ENCODE results near the gene DERL3.
"Not testable (repeated sequence)": the region's sequence is repeated elsewhere in the genome, so short reads cannot be mapped to it uniquely, and the experiment has no call there.

The DERL3 gene

GRCh38 chr22:23838681-23839468, at the start of gene DERL3:
TSS of gene DERL3 (minus strand) at chr22:23839006. CDS start at chr22:23838987, 19 bp downstream.
- peak within 1 kb of the TSS; percentile 85 for H3K4me3 ChIP-seq (ENCODE audit: low read depth, low read length)

DNA sequence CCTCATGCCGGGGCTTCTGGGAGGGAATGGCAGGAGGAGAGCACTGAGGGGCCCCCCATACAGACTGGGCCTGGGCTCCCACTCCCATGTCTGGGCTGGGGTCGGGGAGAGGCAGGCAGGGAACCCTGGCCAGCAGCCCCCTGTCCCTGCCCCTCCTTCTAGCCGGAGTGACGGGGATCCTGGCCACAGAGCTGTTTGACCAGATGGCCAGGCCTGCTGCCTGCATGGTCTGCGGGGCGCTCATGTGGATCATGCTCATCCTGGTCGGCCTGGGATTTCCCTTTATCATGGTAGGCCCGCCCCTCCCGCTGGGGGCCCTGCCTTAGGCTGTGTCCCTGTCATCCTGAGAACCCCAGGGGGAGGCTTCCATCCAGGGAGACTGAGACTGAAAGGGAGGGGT, 45.3 kb upstream of the DERL3 start:
- Histone ChIP-seq H3K4me1 (ENCODE audit: control insufficient read depth, insufficient read depth, low read length) (no peaks in the 10 kb centered on the region), H3K9me3 (ENCODE audit: control insufficient read depth, insufficient read depth, low read length) (no peaks in the 10 kb centered on the region), H3K4me3 (ENCODE audit: low read depth, low read length) (no peak overlapping the region), H3K36me3 (ENCODE audit: control insufficient read depth, insufficient read depth, low read length) (peaks cover 4% of the 10 kb centered on the region), H3K9ac (ENCODE audit: low read depth, low read length) (no peak overlapping the region), H3K27me3 (ENCODE audit: control insufficient read depth, insufficient read depth, low read length) (no peaks in the 10 kb centered on the region)

More at GRCh38 chr22:23838681-23839468, at the start of gene DERL3:
- peaks cover 12% of the 10 kb centered on the region for H3K27me3 ChIP-seq (ENCODE audit: control insufficient read depth, insufficient read depth, low read length)
- peaks cover 18% of the 10 kb centered on the region for H3K36me3 ChIP-seq (ENCODE audit: control insufficient read depth, insufficient read depth, low read length)
- H3K4me1 ChIP-seq (ENCODE audit: control insufficient read depth, insufficient read depth, low read length), result no peaks in the 10 kb centered on the region
- H3K9ac ChIP-seq (ENCODE audit: low read depth, low read length), result peak within 1 kb of the TSS; percentile 24
- H3K9me3 ChIP-seq (ENCODE audit: control insufficient read depth, insufficient read depth, low read length), result no peaks in the 10 kb centered on the region

GRCh38 chr22:23883658-23884057, 44.9 kb upstream of the DERL3 start:
- Histone ChIP-seq H3K9ac (ENCODE audit: low read depth, low read length) (no peak overlapping the region), H3K4me3 (ENCODE audit: low read depth, low read length) (no peak overlapping the region), H3K4me1 (ENCODE audit: control insufficient read depth, insufficient read depth, low read length) (no peaks in the 10 kb centered on the region), H3K27me3 (ENCODE audit: control insufficient read depth, insufficient read depth, low read length) (no peaks in the 10 kb centered on the region), H3K9me3 (ENCODE audit: control insufficient read depth, insufficient read depth, low read length) (no peaks in the 10 kb centered on the region), H3K36me3 (ENCODE audit: control insufficient read depth, insufficient read depth, low read length) (peaks cover 4% of the 10 kb centered on the region)

GRCh38 chr22:23882370-23882769, 43.6 kb upstream of the DERL3 start:
- no peak overlapping the region for H3K9ac ChIP-seq (ENCODE audit: low read depth, low read length)
- no peaks in the 10 kb centered on the region for H3K9me3 ChIP-seq (ENCODE audit: control insufficient read depth, insufficient read depth, low read length)
- H3K36me3 ChIP-seq (ENCODE audit: control insufficient read depth, insufficient read depth, low read length), result peaks cover 9% of the 10 kb centered on the region
- H3K4me1 ChIP-seq (ENCODE audit: control insufficient read depth, insufficient read depth, low read length), result no peaks in the 10 kb centered on the region
- H3K4me3 ChIP-seq (ENCODE audit: low read depth, low read length), result no peak overlapping the region
- no peaks in the 10 kb centered on the region for H3K27me3 ChIP-seq (ENCODE audit: control insufficient read depth, insufficient read depth, low read length)

- Histone ChIP-seq H3K4me3 (ENCODE audit: low read depth, low read length) (no peak overlapping the region), H3K36me3 (ENCODE audit: control insufficient read depth, insufficient read depth, low read length) (peaks cover 16% of the 10 kb centered on the region), H3K4me1 (ENCODE audit: control insufficient read depth, insufficient read depth, low read length) (no peaks in the 10 kb centered on the region), H3K9ac (ENCODE audit: low read depth, low read length) (no peak overlapping the region), H3K9me3 (ENCODE audit: control insufficient read depth, insufficient read depth, low read length) (no peaks in the 10 kb centered on the region), H3K27me3 (ENCODE audit: control insufficient read depth, insufficient read depth, low read length) (no peaks in the 10 kb centered on the region)
Measured at GRCh38 chr22:23878219-23878618, 39.4 kb upstream of the DERL3 start.

DNA sequence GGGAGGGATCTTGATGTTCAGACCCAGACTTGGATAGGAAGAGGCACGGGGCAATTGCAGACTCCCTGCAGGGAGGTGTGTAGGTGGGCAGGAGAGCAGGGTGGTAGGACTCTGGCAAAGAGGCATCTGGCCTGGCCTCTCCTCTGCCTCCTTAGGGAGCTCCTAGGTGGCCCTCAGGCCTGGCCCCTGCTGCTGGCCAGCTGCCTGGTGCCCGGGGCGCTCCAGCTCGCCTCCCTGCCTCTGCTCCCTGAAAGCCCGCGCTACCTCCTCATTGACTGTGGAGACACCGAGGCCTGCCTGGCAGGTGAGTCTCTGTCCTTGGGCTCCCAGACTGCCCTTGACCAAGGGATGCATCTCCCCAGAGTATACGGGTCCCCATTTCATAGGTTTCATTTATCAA, 38.8 kb upstream of the DERL3 start:
- Histone ChIP-seq H3K4me3 (ENCODE audit: low read depth, low read length) (no peak overlapping the region), H3K9me3 (ENCODE audit: control insufficient read depth, insufficient read depth, low read length) (no peaks in the 10 kb centered on the region), H3K4me1 (ENCODE audit: control insufficient read depth, insufficient read depth, low read length) (no peaks in the 10 kb centered on the region), H3K9ac (ENCODE audit: low read depth, low read length) (no peak overlapping the region), H3K27me3 (ENCODE audit: control insufficient read depth, insufficient read depth, low read length) (no peaks in the 10 kb centered on the region), H3K36me3 (ENCODE audit: control insufficient read depth, insufficient read depth, low read length) (peaks cover 16% of the 10 kb centered on the region)

GRCh38 chr22:23875801-23876200, 37.0 kb upstream of the DERL3 start:
- H3K9ac ChIP-seq (ENCODE audit: low read depth, low read length), result no peak overlapping the region
- no peaks in the 10 kb centered on the region for H3K4me1 ChIP-seq (ENCODE audit: control insufficient read depth, insufficient read depth, low read length)
- no peaks in the 10 kb centered on the region for H3K9me3 ChIP-seq (ENCODE audit: control insufficient read depth, insufficient read depth, low read length)
- no peak overlapping the region for H3K4me3 ChIP-seq (ENCODE audit: low read depth, low read length)
- H3K36me3 ChIP-seq (ENCODE audit: control insufficient read depth, insufficient read depth, low read length), result peaks cover 13% of the 10 kb centered on the region
- H3K27me3 ChIP-seq (ENCODE audit: control insufficient read depth, insufficient read depth, low read length), result no peaks in the 10 kb centered on the region

DNA sequence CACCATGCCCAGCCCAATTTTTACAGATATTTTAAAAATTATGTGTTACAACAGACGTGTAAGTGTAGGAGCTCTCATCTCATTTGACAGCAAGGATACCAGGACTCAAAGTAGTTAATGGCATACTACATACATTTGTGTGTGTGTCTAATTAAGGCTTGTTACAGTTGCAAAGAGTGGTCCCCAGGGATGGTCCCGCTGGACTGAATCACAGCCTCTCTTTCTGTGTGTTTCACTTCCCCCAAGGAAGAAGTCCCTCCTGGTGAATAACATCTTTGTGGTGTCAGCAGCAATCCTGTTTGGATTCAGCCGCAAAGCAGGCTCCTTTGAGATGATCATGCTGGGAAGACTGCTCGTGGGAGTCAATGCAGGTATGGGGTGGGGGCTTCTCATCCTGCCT, 36.1 kb upstream of the DERL3 start:
- no peaks in the 10 kb centered on the region for H3K27me3 ChIP-seq (ENCODE audit: control insufficient read depth, insufficient read depth, low read length)
- peaks cover 13% of the 10 kb centered on the region for H3K36me3 ChIP-seq (ENCODE audit: control insufficient read depth, insufficient read depth, low read length)
- no peak overlapping the region for H3K4me3 ChIP-seq (ENCODE audit: low read depth, low read length)
- H3K9me3 ChIP-seq (ENCODE audit: control insufficient read depth, insufficient read depth, low read length), result no peaks in the 10 kb centered on the region
- H3K4me1 ChIP-seq (ENCODE audit: control insufficient read depth, insufficient read depth, low read length), result no peaks in the 10 kb centered on the region
- H3K9ac ChIP-seq (ENCODE audit: low read depth, low read length), result no peak overlapping the region

DNA sequence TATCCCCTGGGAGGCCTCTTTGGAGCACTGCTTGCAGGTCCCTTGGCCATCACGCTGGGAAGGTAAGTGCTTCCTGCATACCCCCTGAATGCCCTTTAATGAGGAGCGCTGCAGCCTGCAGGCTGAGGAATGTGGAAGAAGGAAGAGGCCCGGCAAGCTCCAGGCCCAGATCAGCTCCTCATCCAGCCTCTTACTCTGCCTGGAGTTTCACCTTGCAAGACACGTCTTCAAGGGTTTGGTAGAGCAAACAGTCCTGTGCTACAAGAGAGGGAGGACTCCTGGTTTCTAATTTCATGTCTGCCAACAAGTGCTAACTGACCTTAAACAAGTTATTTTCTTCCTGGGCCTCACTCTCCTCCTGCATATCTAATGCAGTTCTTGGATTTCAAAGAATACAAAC, 29.8 kb upstream of the DERL3 start:
- Histone ChIP-seq H3K27me3 (ENCODE audit: control insufficient read depth, insufficient read depth, low read length) (no peaks in the 10 kb centered on the region), H3K9ac (ENCODE audit: low read depth, low read length) (no peak overlapping the region), H3K9me3 (ENCODE audit: control insufficient read depth, insufficient read depth, low read length) (no peaks in the 10 kb centered on the region), H3K4me1 (ENCODE audit: control insufficient read depth, insufficient read depth, low read length) (no peaks in the 10 kb centered on the region), H3K4me3 (ENCODE audit: low read depth, low read length) (no peak overlapping the region), H3K36me3 (ENCODE audit: control insufficient read depth, insufficient read depth, low read length) (peaks cover 14% of the 10 kb centered on the region)

DNA sequence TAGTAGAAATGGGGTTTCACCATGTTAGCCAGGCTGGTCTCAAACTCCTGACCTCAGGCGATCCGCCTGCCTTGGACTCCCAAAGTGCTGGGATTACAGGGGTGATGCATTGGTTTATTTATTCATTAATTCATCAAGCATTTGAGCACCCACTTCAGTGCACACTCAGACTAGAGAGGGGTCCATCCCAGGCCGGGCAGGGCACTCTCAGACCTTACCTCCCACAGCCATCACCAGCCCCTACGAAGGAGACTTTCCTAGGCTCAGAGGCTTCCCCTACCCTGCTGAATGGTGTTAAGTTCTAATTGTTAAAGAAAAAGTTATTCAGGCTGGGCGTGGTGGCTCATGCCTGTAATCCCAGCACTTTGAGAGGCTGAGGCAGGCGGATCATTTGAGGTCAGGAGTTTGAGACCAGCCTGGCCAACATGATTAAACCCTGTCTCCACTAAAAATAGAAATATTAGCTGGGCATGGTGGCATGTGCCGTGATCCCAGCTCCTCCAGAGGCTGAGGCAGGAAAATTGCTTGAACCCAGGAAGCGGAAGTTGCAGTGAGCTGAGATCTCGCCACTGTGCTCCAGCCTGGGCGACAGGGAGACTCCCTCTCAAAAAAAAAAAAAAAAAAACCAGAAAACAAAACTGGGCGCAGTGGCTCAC, 25.8 kb upstream of the DERL3 start:
- H3K9ac ChIP-seq (ENCODE audit: low read depth, low read length); H3K9me3 ChIP-seq (ENCODE audit: control insufficient read depth, insufficient read depth, low read length); H3K27me3 ChIP-seq (ENCODE audit: control insufficient read depth, insufficient read depth, low read length); H3K4me1 ChIP-seq (ENCODE audit: control insufficient read depth, insufficient read depth, low read length); H3K4me3 ChIP-seq (ENCODE audit: low read depth, low read length): not testable (repeated sequence)
- H3K36me3 ChIP-seq (ENCODE audit: control insufficient read depth, insufficient read depth, low read length), result peaks cover 14% of the 10 kb centered on the region

DNA sequence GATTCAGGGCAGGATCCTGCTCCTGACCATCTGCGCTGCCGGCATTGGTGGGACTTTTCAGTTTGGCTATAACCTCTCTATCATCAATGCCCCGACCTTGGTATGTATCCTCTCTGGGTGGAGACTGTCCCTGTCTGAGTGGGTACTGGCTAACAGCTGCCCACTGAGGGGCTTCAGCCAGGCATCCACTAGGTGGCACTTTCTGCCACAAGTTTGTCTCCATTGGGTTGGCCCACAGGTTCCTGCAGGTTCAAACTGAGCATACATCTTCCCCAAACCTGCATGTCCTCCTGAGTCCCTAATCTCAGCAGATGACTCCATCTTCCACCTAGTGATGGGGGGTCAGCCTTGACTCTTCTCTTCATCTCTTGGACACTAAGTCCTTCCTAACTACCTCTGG, 23.3 kb upstream of the DERL3 start:
- Histone ChIP-seq H3K9me3 (ENCODE audit: control insufficient read depth, insufficient read depth, low read length) (no peaks in the 10 kb centered on the region), H3K4me1 (ENCODE audit: control insufficient read depth, insufficient read depth, low read length) (peaks cover 5% of the 10 kb centered on the region), H3K9ac (ENCODE audit: low read depth, low read length) (no peak overlapping the region), H3K27me3 (ENCODE audit: control insufficient read depth, insufficient read depth, low read length) (no peaks in the 10 kb centered on the region), H3K4me3 (ENCODE audit: low read depth, low read length) (no peak overlapping the region), H3K36me3 (ENCODE audit: control insufficient read depth, insufficient read depth, low read length) (peaks cover 4% of the 10 kb centered on the region)

GRCh38 chr22:23860187-23860586, 21.4 kb upstream of the DERL3 start:
- H3K4me3 ChIP-seq (ENCODE audit: low read depth, low read length); H3K36me3 ChIP-seq (ENCODE audit: control insufficient read depth, insufficient read depth, low read length); H3K9ac ChIP-seq (ENCODE audit: low read depth, low read length); H3K9me3 ChIP-seq (ENCODE audit: control insufficient read depth, insufficient read depth, low read length); H3K4me1 ChIP-seq (ENCODE audit: control insufficient read depth, insufficient read depth, low read length); H3K27me3 ChIP-seq (ENCODE audit: control insufficient read depth, insufficient read depth, low read length): not testable (repeated sequence)

Measured in iPS-15b (cell line).